A673 (cell line): ENCODE data around the gene GGA1.

Experiments used
- EZH2 ChIP-seq: fragments of 200-600 bp; sonication (generic); IDR thresholded peaks from 2 replicates; pipeline ENCODE4 v1.6.1; 2017; ENCODE audit warnings: borderline replicate concordance, low read depth, mild to moderate bottlenecking, mixed read lengths, antibody characterized with exemption, low read length; ENCODE audit not compliant: poor library complexity, severe bottlenecking
- TF ChIP-seq, protein P1 (sequence below): fragments of 300-800, 200-600 bp; sonication (generic); conservative IDR thresholded peaks from 2 replicates; pipeline ENCODE4 v1.5.1; 2017; ENCODE audit warnings: low read depth, mild to moderate bottlenecking, antibody characterized with exemption, low read length, moderate library complexity, mixed read lengths

DNA sequence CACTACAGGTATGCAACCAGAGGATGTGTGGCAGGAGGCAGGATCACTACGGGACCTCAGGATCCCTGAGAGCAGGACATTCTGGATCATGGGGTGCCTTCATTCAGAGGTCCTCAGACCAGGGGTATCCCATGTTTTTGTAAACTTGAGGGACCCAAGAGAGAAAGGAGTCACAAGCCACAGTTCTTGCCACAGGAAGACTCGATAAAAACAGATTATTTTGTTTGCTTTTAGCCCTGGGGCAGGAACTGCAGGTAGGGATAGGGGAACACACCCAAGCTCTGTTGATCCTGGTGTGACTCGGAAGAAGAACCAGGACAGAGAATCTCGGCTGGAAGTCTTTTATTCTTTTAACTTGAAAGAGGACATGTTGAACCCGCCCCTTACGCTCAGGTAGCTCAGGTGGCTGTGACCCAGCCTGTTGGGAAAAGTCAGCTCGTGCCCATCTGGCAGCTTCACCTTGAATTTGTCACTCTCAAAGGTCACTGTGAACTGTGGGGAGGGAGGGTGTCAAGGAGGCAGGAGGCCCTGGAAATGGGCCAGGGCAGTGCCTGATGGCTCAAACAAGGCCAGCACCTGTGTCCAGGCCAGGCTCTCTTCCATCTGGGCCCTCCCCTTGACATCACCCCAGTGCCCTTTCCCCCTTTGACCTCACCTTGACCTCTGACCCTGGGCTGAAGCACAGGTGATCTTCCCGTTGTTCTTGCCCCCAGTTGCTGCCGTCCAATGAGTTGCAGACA, 38.5 kb upstream of the GGA1 start:
- TF ChIP-seq, protein P1, sequence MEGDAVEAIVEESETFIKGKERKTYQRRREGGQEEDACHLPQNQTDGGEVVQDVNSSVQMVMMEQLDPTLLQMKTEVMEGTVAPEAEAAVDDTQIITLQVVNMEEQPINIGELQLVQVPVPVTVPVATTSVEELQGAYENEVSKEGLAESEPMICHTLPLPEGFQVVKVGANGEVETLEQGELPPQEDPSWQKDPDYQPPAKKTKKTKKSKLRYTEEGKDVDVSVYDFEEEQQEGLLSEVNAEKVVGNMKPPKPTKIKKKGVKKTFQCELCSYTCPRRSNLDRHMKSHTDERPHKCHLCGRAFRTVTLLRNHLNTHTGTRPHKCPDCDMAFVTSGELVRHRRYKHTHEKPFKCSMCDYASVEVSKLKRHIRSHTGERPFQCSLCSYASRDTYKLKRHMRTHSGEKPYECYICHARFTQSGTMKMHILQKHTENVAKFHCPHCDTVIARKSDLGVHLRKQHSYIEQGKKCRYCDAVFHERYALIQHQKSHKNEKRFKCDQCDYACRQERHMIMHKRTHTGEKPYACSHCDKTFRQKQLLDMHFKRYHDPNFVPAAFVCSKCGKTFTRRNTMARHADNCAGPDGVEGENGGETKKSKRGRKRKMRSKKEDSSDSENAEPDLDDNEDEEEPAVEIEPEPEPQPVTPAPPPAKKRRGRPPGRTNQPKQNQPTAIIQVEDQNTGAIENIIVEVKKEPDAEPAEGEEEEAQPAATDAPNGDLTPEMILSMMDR, result no peak
- no peak for TF ChIP-seq EZH2
